SU-DHL-6 (cell line): ENCODE results near the gene GTF2I.
"Not testable (repeated sequence)": the region's sequence is repeated elsewhere in the genome, so short reads cannot be mapped to it uniquely, and the experiment has no call there.

Experiments
- H2AFZ ChIP-seq: fragments of 200-600 bp; sonication (generic); 2 replicates; pipeline ENCODE4 v1.6.1; 2014; ENCODE audit warnings: low read depth, mild to moderate bottlenecking, moderate library complexity, mixed read lengths, antibody characterized with exemption, low read length; ENCODE audit not compliant: severe bottlenecking
- H3F3A ChIP-seq: fragments of 200-600 bp; shearing (Covaris generic); 2 replicates; pipeline ENCODE4 v1.6.0; 2016; ENCODE audit warnings: antibody characterized with exemption, mild to moderate bottlenecking; ENCODE audit not compliant: insufficient read depth
- H3K27ac ChIP-seq: fragments of 200-600 bp; sonication (generic); 2 replicates; pipeline ENCODE4 v1.5.1; 2016; ENCODE audit warnings: low read depth, mild to moderate bottlenecking, low read length, moderate library complexity, mixed read lengths
- H3K27me3 ChIP-seq: fragments of 200-600 bp; sonication (generic), shearing (Covaris generic); 2 replicates; pipeline ENCODE4 v1.6.0; 2014; ENCODE audit warnings: mild to moderate bottlenecking, low read length
- H3K36me3 ChIP-seq: fragments of 200-600 bp; sonication (generic); 2 replicates; pipeline ENCODE4 v1.6.1; 2014; ENCODE audit warnings: mild to moderate bottlenecking, low read length, mixed read lengths
- H3K4me2 ChIP-seq: fragments of 300-600, 200-600 bp; shearing (Covaris generic), sonication (generic); 2 replicates; pipeline ENCODE4 v1.6.0; 2014; ENCODE audit warnings: low read length, low read depth, mild to moderate bottlenecking; ENCODE audit not compliant: poor library complexity, severe bottlenecking
- H3K4me3 ChIP-seq: fragments of 200-600 bp; sonication (generic); 2 replicates; pipeline ENCODE4 v1.5.1; 2014; ENCODE audit warnings: antibody characterized with exemption, low read length, mild to moderate bottlenecking, mixed read lengths; ENCODE audit not compliant: insufficient read depth, poor library complexity, severe bottlenecking
- H3K79me2 ChIP-seq: fragments of 200-600 bp; sonication (generic); 2 replicates; pipeline ENCODE4 v1.6.1; 2014; ENCODE audit warnings: mild to moderate bottlenecking, low read length, moderate library complexity; ENCODE audit not compliant: insufficient read depth
- H3K9ac ChIP-seq: fragments of 200-600 bp; sonication (generic); 2 replicates; pipeline ENCODE4 v1.7.0; 2014; ENCODE audit warnings: mild to moderate bottlenecking, low read length
- H3K9me2 ChIP-seq: fragments of 200-600 bp; sonication (generic); replicated peaks from 2 replicates; pipeline ENCODE4 v1.6.1; 2014; ENCODE audit warnings: low read length; ENCODE audit not compliant: insufficient read depth
- H3K9me3 ChIP-seq: fragments of 200-600 bp; sonication (generic); 2 replicates; pipeline ENCODE4 v1.6.1; 2014; ENCODE audit warnings: low read length, mixed read lengths; ENCODE audit not compliant: insufficient read depth
- H4K20me1 ChIP-seq: fragments of 200-600 bp; sonication (generic); 2 replicates; pipeline ENCODE4 v1.6.1; 2014; ENCODE audit warnings: low read depth, mild to moderate bottlenecking, antibody characterized with exemption, low read length, moderate library complexity, mixed read lengths

GTF2I gene

DNA sequence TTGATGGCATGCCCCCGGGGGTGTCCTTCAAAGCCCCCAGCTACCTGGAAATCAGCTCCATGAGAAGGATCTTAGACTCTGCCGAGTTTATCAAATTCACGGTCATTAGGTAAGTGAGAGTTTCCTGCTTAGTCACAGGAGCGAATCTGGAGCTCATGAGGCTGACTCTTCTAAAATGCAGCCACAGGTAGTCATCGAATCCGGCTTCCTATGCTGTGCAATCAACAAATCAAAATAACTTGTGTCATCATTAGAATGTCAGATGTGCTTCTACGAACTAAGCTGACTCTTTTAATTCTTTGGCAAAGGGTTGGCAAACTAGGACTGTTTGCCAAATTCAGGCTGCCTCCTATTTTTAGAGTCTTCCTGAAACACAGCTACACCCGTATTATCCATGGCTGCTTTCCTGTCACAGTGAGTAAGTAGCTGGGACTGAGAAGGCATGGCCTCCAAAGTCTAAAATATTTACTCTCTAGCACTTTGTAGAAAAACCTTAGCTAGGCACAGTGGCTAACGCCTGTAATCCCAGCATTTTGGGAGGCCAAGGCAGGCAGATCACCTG is 96.5 kb downstream of the GTF2I start:
- H3K27me3 ChIP-seq, H2AFZ ChIP-seq, H3K27ac ChIP-seq, H3K9me2 ChIP-seq, H3K36me3 ChIP-seq, H4K20me1 ChIP-seq, H3K79me2 ChIP-seq, H3K4me3 ChIP-seq, H3K9ac ChIP-seq, H3K9me3 ChIP-seq, H3F3A ChIP-seq, H3K4me2 ChIP-seq: not testable (repeated sequence)

GRCh38 chr7:74756673-74757072 is 99.2 kb downstream of the GTF2I start:
- not testable (repeated sequence) for H3K36me3 ChIP-seq, H3K4me2 ChIP-seq, H3K27me3 ChIP-seq

DNA sequence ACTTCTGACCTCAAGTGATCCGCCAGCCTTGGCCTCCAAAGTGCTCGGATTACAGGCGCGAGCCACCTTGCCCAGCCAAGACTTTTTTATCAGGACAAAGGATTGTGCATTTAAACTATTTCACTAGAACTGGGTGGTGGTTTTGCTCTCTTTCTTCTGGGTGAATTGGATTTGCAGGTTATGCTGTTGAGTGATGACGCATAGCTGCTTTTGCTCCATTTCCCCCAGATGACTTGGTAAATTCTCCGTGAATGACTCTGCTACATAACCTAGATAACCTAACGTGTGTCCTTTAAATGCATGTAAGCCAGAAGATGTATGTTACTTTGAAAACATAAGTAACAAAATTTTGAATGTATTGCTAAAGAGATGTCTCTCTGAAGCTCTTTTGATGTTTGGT is 100.8 kb downstream of the GTF2I start:
- H3F3A ChIP-seq, H3K27me3 ChIP-seq, H3K79me2 ChIP-seq, H3K27ac ChIP-seq, H3K9me3 ChIP-seq, H3K4me2 ChIP-seq, H3K9me2 ChIP-seq, H3K36me3 ChIP-seq, H2AFZ ChIP-seq, H3K9ac ChIP-seq, H3K4me3 ChIP-seq, H4K20me1 ChIP-seq: not testable (repeated sequence)

More at GRCh38 chr7:74756673-74757072, 99.2 kb downstream of the GTF2I start:
- H3K9me2 ChIP-seq, H3K27ac ChIP-seq, H3K9ac ChIP-seq, H3K79me2 ChIP-seq, H4K20me1 ChIP-seq, H3K9me3 ChIP-seq, H2AFZ ChIP-seq, H3F3A ChIP-seq, H3K4me3 ChIP-seq: not testable (repeated sequence)

- not testable (repeated sequence) for H3K27me3 ChIP-seq, H3K9me3 ChIP-seq, H3K9ac ChIP-seq, H4K20me1 ChIP-seq, H3K4me2 ChIP-seq, H3K4me3 ChIP-seq, H3K36me3 ChIP-seq, H2AFZ ChIP-seq, H3K27ac ChIP-seq, H3K79me2 ChIP-seq, H3K9me2 ChIP-seq, H3F3A ChIP-seq
Observed at GRCh38 chr7:74758982-74759381, 101.5 kb downstream of the GTF2I start.

DNA sequence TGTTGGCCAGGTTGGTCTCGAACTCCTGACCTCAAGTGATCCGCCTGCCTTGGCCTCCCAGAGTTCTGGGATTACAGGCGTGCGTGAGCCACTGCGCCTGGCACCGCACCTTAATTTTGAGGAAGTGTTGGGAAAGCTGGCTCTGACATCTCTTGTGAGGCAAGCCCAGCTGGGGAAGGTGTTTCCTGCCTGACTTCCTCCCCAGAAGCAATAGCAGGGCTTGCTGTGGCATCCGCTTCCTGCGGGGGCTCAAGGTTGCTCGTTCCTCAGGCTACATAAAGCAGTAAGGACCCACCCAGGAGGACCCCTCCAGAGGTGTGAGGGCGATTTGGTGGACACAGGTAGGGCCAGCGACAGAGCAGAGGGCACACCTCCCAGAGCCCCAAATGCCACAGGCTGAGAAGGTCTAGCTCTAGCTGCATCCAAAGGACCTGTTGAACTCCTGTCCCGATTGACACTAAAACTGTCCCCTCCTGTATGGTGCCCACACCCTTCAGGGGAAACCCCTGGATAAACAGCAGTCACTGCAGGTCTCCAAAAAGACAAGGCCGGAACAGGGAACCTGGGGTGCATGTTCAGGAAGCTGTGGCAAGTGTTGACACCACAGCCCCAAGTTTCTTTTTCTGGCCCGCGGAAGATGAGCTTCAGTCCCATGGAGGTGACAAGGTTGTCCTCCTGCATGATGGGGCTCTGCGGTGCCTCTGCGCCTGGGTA is 107.8 kb downstream of the GTF2I start:
- H3F3A ChIP-seq, H3K9me3 ChIP-seq, H4K20me1 ChIP-seq, H3K79me2 ChIP-seq, H3K27me3 ChIP-seq, H3K27ac ChIP-seq, H3K9me2 ChIP-seq, H3K9ac ChIP-seq, H3K4me2 ChIP-seq, H3K36me3 ChIP-seq, H2AFZ ChIP-seq, H3K4me3 ChIP-seq: not testable (repeated sequence)

- not testable (repeated sequence) for H3K9me3 ChIP-seq, H2AFZ ChIP-seq, H3K9me2 ChIP-seq, H3K4me3 ChIP-seq, H3K27me3 ChIP-seq, H3K4me2 ChIP-seq, H3K79me2 ChIP-seq, H4K20me1 ChIP-seq, H3F3A ChIP-seq, H3K36me3 ChIP-seq, H3K9ac ChIP-seq
- peak overlapping the region; percentile 78 for H3K27ac ChIP-seq
Observed at GRCh38 chr7:74766509-74766908, 109.0 kb downstream of the GTF2I start.

DNA sequence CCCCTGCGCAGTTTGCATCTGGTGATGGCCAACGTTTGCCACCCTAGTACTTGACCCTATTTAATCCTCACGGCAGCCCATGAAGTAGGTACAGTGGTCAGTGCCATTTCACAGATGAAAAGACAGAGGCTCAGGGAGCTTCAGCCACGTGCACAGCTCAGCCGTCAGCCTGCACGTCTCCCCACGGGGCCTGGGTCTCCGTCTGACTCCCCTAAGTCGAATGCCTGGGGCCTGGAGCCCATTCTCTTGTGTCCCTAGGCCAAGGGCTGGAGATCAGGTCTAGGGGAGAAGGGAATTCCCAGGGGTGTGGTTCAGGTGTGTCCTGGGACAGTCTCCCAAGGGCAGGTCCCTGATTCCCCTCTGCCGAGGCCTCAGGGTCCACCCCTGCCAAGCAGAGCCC is 109.5 kb downstream of the GTF2I start:
- H3F3A ChIP-seq, H3K9ac ChIP-seq, H3K36me3 ChIP-seq: not testable (repeated sequence)

GRCh38 chr7:74770062-74770461 is 112.5 kb downstream of the GTF2I start:
- not testable (repeated sequence) for H3K27ac ChIP-seq, H2AFZ ChIP-seq, H3F3A ChIP-seq, H3K9me3 ChIP-seq, H3K79me2 ChIP-seq, H3K4me3 ChIP-seq, H4K20me1 ChIP-seq, H3K4me2 ChIP-seq, H3K9me2 ChIP-seq, H3K36me3 ChIP-seq, H3K27me3 ChIP-seq, H3K9ac ChIP-seq

More for the DNA sequence above, 109.5 kb downstream of the GTF2I start:
- not testable (repeated sequence) for H4K20me1 ChIP-seq, H2AFZ ChIP-seq, H3K4me3 ChIP-seq, H3K79me2 ChIP-seq, H3K9me3 ChIP-seq, H3K9me2 ChIP-seq, H3K4me2 ChIP-seq, H3K27me3 ChIP-seq
- H3K27ac ChIP-seq = peak overlapping the region; percentile 78
